Effector CD8-positive, alpha-beta T cell (primary cell): ENCODE measurements around the gene ITGA1.

Experiments used
- DNase-seq: peaks from one replicate; lab custom pipeline; 2025; lab: John Stamatoyannopoulos, UW

ITGA1 gene

GRCh38 chr5:52997424-52997823, 209.7 kb downstream of the ITGA1 start:
- no peak for DNase-seq

- DNase-seq: no peak
Observed at GRCh38 chr5:52998552-52999313, 211.0 kb downstream of the ITGA1 start.

GRCh38 chr5:52999344-52999949, 211.7 kb downstream of the ITGA1 start:
- DNase-seq: no peak

- DNase-seq: no peak
Observed at GRCh38 chr5:53001541-53001940, 213.8 kb downstream of the ITGA1 start.

- DNase-seq: no peak
Observed at GRCh38 chr5:53002491-53002890, 214.8 kb downstream of the ITGA1 start.

GRCh38 chr5:53003144-53003543, 215.4 kb downstream of the ITGA1 start:
- DNase-seq: no peak

- no peak for DNase-seq
Observed at GRCh38 chr5:53006911-53007890, 219.5 kb downstream of the ITGA1 start.

GRCh38 chr5:53008751-53009150, 221.0 kb downstream of the ITGA1 start:
- no peak for DNase-seq
